NT2/D1 (cell line): Measurements from ENCODE around the gene SLIT3.

Source experiments
- YY1 ChIP-seq: IDR thresholded peaks from 2 replicates; pipeline ENCODE4 v1.6.1; 2011; ENCODE audit not compliant: insufficient read length, insufficient read depth
- ZNF274 ChIP-seq: IDR thresholded peaks from 2 replicates; pipeline ENCODE4 v1.6.1; 2011; ENCODE audit warnings: mild to moderate bottlenecking, low read depth, low read length

DNA sequence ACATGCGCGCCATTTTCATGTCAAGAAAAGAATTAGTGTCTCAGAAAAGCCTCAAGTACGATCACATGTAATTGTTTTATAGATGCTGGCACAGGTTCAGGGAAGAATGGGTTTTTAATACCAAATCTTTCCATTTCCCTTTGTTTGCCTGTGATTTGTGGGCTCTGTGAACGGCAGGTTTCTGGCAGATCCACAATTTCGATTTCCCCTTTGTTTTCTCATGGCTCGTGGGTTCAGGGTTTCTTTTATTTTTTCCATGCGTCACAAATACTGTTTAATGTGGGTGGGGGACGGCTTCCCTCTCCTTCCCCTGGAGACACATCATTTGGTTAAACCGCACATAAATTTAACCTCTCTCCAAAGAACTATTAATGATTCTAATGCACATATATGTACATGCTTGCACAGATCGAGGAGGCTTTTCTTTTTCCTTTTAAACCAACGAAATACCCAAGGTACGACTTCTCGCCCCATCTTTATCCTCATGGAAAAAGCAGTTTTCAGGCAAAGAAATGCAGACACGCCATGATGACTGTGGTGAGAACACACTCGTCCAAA, 195.9 kb downstream of the SLIT3 start:
- TF ChIP-seq ZNF274 (no peak), YY1 (no peak)
